HG02763 (cell line): ENCODE data around the gene PRPF38B.
"Not testable (repeated sequence)": the region's sequence is repeated elsewhere in the genome, so short reads cannot be mapped to it uniquely, and the experiment has no call there.

Source experiments
- ATAC-seq: cut with Tn5 transposase; IDR thresholded peaks from one replicate; pipeline ENCODE4 v1.9.1; 2021; ENCODE audit warnings: mild to moderate bottlenecking, moderate library complexity; ENCODE audit not compliant: unreplicated experiment

PRPF38B gene

DNA sequence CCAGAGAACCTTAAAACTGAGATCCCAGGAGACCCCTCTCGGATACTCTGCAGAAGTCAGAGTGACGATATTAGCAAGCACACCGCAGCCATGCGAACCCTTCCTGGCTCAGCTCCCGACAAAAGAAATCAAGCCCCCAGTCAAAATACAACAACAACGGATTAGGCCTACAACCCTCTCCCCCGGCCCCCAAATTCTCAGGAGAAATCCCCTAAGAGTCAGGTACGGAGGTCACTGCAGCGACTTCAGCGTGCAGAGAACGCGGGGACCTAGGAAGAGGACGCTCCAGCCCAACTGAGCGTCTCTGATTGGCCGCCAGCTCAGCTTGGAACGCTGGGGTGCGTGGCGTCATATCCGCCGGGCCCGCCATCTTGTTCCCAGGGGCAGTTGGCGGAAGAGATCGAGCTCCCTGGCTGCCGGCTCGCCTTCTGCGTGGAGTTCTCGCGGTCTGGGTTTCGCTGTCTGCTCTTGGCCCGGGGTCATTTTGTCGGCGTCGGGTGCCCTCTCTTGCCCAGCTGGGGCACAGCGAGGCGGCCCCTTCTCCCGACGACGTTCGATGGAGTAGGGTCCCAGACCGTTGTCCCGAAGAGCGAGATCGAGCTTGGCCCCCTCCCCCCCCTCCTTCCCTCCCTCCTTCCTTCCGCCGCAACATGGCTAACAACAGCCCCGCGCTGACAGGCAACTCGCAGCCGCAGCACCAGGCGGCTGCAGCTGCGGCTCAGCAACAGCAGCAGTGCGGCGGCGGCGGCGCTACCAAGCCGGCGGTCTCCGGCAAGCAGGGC, at the start of gene PRPF38B:
TSS of gene PRPF38B (plus strand) at position 369 of the 782 bp plus-strand sequence. CDS start at position 651, 282 bp downstream.
- ATAC-seq = peak; percentile 96

GRCh38 chr1:108643492-108644335, 48.4 kb upstream of the PRPF38B start:
- ATAC-seq = no peak

DNA sequence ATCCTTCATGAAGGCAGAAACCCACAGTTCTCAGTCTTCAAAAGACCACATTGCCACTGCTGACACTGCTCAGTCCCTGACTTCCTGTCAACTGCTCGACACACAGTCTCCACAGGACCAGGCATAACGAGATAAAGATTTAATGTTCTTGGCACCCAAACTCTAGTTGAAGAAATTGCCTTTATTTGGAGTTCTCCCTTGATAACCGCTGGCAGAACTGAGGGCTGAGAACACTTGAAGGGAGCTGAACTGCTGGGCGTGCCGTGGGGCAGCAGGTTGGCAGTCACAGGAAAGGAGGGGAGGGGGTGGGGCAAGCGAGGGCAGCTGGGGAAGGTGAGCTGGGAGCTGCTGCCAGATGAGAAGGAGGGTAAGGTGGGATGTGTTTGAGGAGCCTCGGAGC, 47.1 kb upstream of the PRPF38B start:
- no peak for ATAC-seq

DNA sequence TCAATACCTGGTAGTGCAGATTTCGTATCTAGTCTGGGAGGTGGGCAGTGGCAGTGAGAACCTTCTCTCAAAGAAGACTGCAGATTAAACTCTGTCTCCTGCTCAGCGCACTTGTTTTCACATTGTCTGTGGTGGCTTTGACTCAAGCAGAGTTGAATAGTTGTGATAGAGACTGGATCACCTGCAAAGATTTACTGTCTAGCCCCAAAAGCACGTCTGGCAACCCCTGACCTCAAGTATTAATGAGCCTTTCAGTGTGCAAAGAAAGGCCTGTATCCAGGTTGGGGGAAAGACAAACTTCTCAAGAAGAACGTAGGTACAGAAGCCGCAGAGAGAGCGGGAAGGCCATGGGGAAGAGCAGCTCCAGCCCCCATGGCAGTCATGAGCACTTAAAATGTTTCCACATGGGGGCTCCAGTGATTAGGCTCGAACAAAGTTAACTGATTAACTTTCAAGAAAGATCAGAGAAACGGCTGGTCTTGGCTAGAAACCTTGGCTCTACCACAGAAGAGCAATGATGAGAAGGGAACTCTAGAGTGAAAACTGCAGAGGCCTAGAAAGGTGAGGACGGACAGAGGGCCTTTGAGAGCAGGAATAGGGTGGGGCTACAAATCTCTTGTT, 46.4 kb upstream of the PRPF38B start:
- no peak for ATAC-seq

DNA sequence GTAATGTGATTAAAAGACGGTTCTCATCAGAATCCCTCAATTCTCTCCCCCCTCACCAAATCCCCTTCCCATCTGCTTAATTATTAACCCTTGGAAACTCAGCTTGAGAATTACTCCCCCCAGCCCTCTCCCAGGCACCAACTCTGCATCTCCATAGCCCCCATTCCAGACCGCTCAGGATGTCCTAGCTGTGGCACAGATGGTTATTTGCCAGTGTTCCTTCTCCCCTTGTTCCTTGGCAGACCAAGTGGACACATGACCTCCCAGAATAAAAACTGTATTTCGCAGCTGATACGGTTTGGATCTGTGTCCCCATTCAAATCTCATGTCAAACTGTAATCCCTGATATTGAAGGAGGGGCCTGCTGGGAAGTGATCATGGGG, 45.9 kb upstream of the PRPF38B start:
- ATAC-seq = no peak

- no peak for ATAC-seq
Measured at GRCh38 chr1:108646648-108647269, 45.4 kb upstream of the PRPF38B start.

GRCh38 chr1:108653431-108654105, 38.5 kb upstream of the PRPF38B start:
- no peak for ATAC-seq

- no peak for ATAC-seq
Measured at GRCh38 chr1:108657356-108658080, 34.6 kb upstream of the PRPF38B start.

DNA sequence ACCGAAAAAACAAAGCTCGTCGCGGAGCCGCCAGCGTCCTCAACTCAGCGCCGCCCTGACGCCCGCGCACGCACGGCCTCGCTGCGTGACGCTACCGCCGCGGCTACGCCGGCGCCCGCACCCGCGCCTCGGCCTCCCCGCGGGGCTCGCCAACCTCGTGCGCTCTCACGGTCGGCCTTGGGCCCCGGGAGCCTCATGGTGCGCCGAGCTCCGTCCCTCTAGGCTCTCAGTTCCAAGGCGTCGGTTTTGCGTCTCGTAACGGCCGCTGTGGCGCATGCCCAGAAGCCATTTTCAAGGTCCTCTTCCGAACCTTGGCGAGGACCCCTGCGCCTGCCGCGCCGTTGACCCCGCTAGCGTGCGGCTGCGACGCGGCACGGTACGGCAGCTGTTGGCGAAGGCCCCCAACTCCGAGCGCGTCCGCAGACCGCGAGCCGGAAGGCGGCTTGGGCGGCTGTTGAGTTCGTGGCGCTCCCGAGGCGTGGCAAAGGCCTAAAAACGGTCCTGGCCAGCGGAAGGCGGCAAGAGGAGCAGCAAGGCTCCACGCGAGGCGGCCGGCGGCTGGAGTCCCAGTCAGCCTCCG, 31.0 kb upstream of the PRPF38B start, which contains the start of gene HENMT1:
TSS of gene HENMT1 (minus strand) at position 64 of the 580 bp plus-strand sequence. CDS start 1,209 bp downstream, outside the sequence.
- peak; percentile 87 for ATAC-seq

GRCh38 chr1:108663074-108663473, 29.0 kb upstream of the PRPF38B start:
- no peak for ATAC-seq

DNA sequence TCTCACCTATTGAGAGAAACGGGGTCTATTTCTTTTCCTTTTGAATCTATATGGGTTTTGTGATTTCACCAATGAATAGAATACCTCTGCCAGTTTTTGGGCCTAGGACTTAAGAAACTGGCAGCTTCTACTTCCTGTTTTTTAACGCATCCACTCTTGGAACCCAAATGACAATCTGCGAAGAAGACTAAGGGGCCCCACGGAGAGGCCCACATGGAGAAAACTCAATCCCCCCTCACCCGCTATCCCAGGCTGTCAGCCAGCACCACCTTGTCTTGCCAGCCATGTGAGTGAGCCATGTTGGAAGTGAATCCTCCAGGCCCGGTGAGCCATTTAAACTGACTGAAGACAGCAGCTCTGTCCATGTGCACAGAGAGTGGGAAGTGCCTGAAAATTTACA, 27.6 kb upstream of the PRPF38B start:
- no peak for ATAC-seq

GRCh38 chr1:108665067-108665466, 27.0 kb upstream of the PRPF38B start:
- ATAC-seq = no peak

GRCh38 chr1:108665771-108666170, 26.3 kb upstream of the PRPF38B start:
- no peak for ATAC-seq

GRCh38 chr1:108667422-108667821, 24.7 kb upstream of the PRPF38B start:
- ATAC-seq = not testable (repeated sequence)

GRCh38 chr1:108668777-108669176, 23.3 kb upstream of the PRPF38B start:
- ATAC-seq = no peak

DNA sequence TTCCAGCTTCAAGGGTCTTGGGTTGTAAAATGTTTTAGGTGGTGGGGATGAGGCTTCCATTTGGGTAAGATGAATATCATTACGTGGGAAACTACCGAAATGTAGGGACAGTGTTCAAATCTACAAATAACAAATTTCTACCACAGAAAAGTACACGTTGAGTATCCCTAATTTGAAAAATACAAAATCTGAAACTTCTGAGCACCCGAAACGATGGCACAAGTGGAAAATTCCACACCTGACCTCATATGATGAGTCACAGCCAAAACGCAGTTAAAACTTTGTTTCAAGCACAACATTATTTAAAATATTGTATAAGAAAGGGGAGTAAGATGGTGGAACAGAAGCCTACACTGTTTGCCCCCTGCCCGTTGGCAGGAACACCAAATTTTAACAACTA, 22.4 kb upstream of the PRPF38B start:
- no peak for ATAC-seq

GRCh38 chr1:108670131-108670773, 21.9 kb upstream of the PRPF38B start:
- ATAC-seq = no peak

DNA sequence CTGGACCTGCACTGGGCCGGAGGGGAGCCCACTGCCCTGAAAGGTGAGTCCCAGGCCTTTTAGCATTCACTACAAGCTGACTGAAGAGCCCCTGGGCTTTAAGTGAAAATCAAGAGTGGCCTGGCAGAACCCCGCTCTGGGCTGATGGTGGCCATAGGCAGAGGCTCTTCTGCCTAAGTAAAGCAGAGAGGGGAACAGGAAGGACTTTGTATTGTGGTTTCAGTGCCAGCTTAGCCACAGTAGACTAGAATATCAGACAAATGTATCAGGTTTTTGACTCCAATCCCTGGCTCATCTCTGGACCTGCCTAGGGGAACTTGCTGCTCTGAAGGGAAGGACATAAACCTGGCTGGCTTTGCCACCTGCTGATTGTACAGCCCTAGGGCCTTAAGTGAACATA, 21.0 kb upstream of the PRPF38B start:
- ATAC-seq = no peak

DNA sequence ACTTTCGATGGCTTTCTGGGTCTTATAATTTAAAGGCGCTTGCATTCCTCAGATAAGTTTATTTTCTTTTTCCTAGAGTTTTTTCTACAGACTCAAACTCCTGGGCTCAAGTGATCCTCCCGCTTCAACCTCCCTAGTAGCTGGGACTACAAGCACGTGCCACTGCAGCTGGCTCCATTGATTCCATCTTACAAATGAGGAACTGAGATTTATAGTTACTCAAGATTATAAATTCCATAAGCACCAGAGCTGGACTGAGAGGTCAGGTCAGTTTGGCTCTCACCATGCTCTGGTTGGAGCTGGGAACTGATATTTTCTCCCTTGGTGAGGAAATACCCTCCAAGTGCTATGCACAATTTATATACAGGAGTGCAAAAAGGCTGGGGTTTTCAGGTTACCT, 13.4 kb upstream of the PRPF38B start:
- ATAC-seq = no peak
